ENCODE results near the gene KIF2A.

- TF ChIP-seq CTCF (IDR thresholded peaks at IDR 0.05; ENCODE audit: low read length) (no peak), EZH2 (IDR thresholded peaks at IDR 0.05; ENCODE audit: borderline replicate concordance, low read length) (no peak)
Observed at GRCh38 chr5:62265648-62266112, 40.3 kb upstream of the KIF2A start.

Measured in OCI-LY1 (cell line).